A673 (cell line): ENCODE measurements around the gene SLC9A4. TPM values are rescaled to one million over a fixed set of nuclear protein-coding genes. Genes with fewer than 3 reads are reported as not detected.

Source experiments
- BruUV-seq: library from RNA; stranded (reverse); fragments of 400-500 nt; replicated peaks from 2 replicates; lab custom pipeline; 2021; lab: Mats Ljungman, UMichigan
- CTCF ChIA-PET: fragments of 300-600 bp; sonication (Branson Sonifier 250); formaldehyde crosslinking; loops from one replicate; lab custom pipeline; 2022; ENCODE audit warnings: antibody characterized with exemption; lab: Charles Lee
- POLR2A ChIA-PET: fragments of 300-600 bp; sonication (Branson Sonifier 250); formaldehyde crosslinking; loops from one replicate; lab custom pipeline; 2022; ENCODE audit warnings: antibody characterized with exemption; ENCODE audit not compliant: low non-redundant PET; lab: Charles Lee
- DNase-seq: peaks from one replicate; pipeline ENCODE4 v3.0.0-alpha.2; 2015; ENCODE audit warnings: low spot score
- H3K27ac ChIP-seq: fragments of 200-600 bp; sonication (generic); 2 replicates; pipeline ENCODE4 v1.5.1; 2016; ENCODE audit warnings: mixed run types, low read depth, mild to moderate bottlenecking, mixed read lengths, antibody characterized with exemption, low read length; ENCODE audit not compliant: poor library complexity, severe bottlenecking
- H3K27me3 ChIP-seq: fragments of 200-600 bp; sonication (generic); replicated peaks from 2 replicates; pipeline ENCODE4 v1.6.1; 2017; ENCODE audit warnings: mixed run types, low read depth, mild to moderate bottlenecking, mixed read lengths, antibody characterized with exemption, low read length; ENCODE audit not compliant: insufficient read depth, poor library complexity
- H3K36me3 ChIP-seq: fragments of 200-600 bp; sonication (generic); 2 replicates; pipeline ENCODE4 v1.6.1; 2016; ENCODE audit warnings: mixed run types, mild to moderate bottlenecking, mixed read lengths, antibody characterized with exemption, low read length; ENCODE audit not compliant: insufficient read depth, poor library complexity, severe bottlenecking
- H3K4me1 ChIP-seq: fragments of 200-600 bp; sonication (generic); 2 replicates; pipeline ENCODE4 v1.6.1; 2017; ENCODE audit warnings: mixed run types, mild to moderate bottlenecking, mixed read lengths, antibody characterized with exemption, low read length; ENCODE audit not compliant: insufficient read depth, poor library complexity, severe bottlenecking
- H3K4me3 ChIP-seq: fragments of 200-600 bp; sonication (generic); 2 replicates; pipeline ENCODE4 v1.5.1; 2016; ENCODE audit warnings: low read depth, mixed run types, mild to moderate bottlenecking, mixed read lengths, low read length; ENCODE audit not compliant: poor library complexity, severe bottlenecking
- H3K9me3 ChIP-seq: fragments of 200-600 bp; sonication (generic); 2 replicates; pipeline ENCODE4 v1.6.1; 2016; ENCODE audit warnings: mixed run types, low read depth, mild to moderate bottlenecking, mixed read lengths, antibody characterized with exemption, low read length; ENCODE audit not compliant: poor library complexity, severe bottlenecking
- CTCF ChIP-seq: fragments of 300-800, 200-600 bp; sonication (generic); conservative IDR thresholded peaks from 2 replicates; pipeline ENCODE4 v1.5.1; 2017; ENCODE audit warnings: low read depth, mild to moderate bottlenecking, antibody characterized with exemption, low read length, moderate library complexity, mixed read lengths
- EZH2 ChIP-seq: fragments of 200-600 bp; sonication (generic); IDR thresholded peaks from 2 replicates; pipeline ENCODE4 v1.6.1; 2017; ENCODE audit warnings: borderline replicate concordance, low read depth, mild to moderate bottlenecking, mixed read lengths, antibody characterized with exemption, low read length; ENCODE audit not compliant: poor library complexity, severe bottlenecking
- intact Hi-C: fragments of 100-400 bp; cut with micrococcal nuclease; formaldehyde crosslinking; loops from one replicate; pipeline ENCODE4 v1.10.0; 2022; ENCODE audit not compliant: unreplicated experiment
- total RNA-seq: library from RNA; stranded (reverse); gene quantifications from 2 replicates; pipeline ENCODE4 v1.2.3, GENCODE V29; 2021

SLC9A4 gene
- total RNA-seq, 1 experiment from 2014 or later: 0.11 TPM

- POLR2A ChIA-PET: no interaction called here
- no peak for DNase-seq
- Histone ChIP-seq H3K36me3 (no peaks in the 10 kb centered on the region), H3K27me3 (peaks cover 20% of the 10 kb centered on the region), H3K4me3 (no peak overlapping the region), H3K4me1 (no peaks in the 10 kb centered on the region), H3K27ac (no peak overlapping the region), H3K9me3 (no peaks in the 10 kb centered on the region)
- CTCF ChIA-PET: no interaction called here
- intact Hi-C loops: no loop called here
- TF ChIP-seq EZH2 (no peak), CTCF (no peak)
- no TSS peak for BruUV-seq
Measured at GRCh38 chr2:102455061-102455670, 17.9 kb upstream of the SLC9A4 start.

GRCh38 chr2:102460467-102460866 lies 12.6 kb upstream of the SLC9A4 start:
- BruUV-seq: no TSS peak
- Histone ChIP-seq H3K27ac (no peak overlapping the region), H3K36me3 (no peaks in the 10 kb centered on the region), H3K9me3 (no peaks in the 10 kb centered on the region), H3K4me3 (no peak overlapping the region), H3K27me3 (peaks cover 11% of the 10 kb centered on the region), H3K4me1 (no peaks in the 10 kb centered on the region)
- ChIA-PET POLR2A (interaction anchor here (0.6 kb wide), 1 partner anchor 356 kb away, joined by 3 read pairs; no protein-coding TSS in a partner anchor), CTCF (interaction anchor here (0.7 kb wide), 1 partner anchor 433 kb away, joined by 3 read pairs; no protein-coding TSS in a partner anchor)
- no peak for TF ChIP-seq EZH2
- 0 out of 2 replicates have a peak, but pooled peaks have one; percentile 12 for TF ChIP-seq CTCF
- DNase-seq: no peak
- intact Hi-C loops: no loop called here

- POLR2A ChIA-PET: no interaction called here
- no TSS peak for BruUV-seq
- no peak for DNase-seq
Measured at GRCh38 chr2:102461188-102461587, 11.8 kb upstream of the SLC9A4 start.

More at GRCh38 chr2:102461188-102461587, 11.8 kb upstream of the SLC9A4 start:
- intact Hi-C loops: no loop called here
- Histone ChIP-seq H3K27ac (no peak overlapping the region), H3K27me3 (peaks cover 11% of the 10 kb centered on the region), H3K4me3 (no peak overlapping the region), H3K9me3 (no peaks in the 10 kb centered on the region), H3K36me3 (no peaks in the 10 kb centered on the region), H3K4me1 (no peaks in the 10 kb centered on the region)
- no peak for TF ChIP-seq CTCF
- TF ChIP-seq EZH2: no peak
- CTCF ChIA-PET: no interaction called here
